Measurements from ENCODE around the gene HNRNPAB. TPM values are rescaled to one million over a fixed set of nuclear protein-coding genes. Genes with fewer than 3 reads are reported as not detected.

HNRNPAB gene
- polyA plus RNA-seq, 10 donors = 72.5 to 124 (median 89.0) TPM

GRCh38 chr5:178210073-178210535 is 5.8 kb downstream of the HNRNPAB start:
- no peak for DNase-seq

GRCh38 chr5:178210686-178211085 is 6.4 kb downstream of the HNRNPAB start:
- no peak for DNase-seq

- DNase-seq = no peak
Observed at GRCh38 chr5:178211095-178212048, 7.0 kb downstream of the HNRNPAB start.

GRCh38 chr5:178212241-178213002 is 8.1 kb downstream of the HNRNPAB start:
- no peak for DNase-seq

GRCh38 chr5:178213003-178213461 is 8.7 kb downstream of the HNRNPAB start:
- no peak for DNase-seq

- DNase-seq = no peak
Observed at GRCh38 chr5:178213748-178214151, 9.4 kb downstream of the HNRNPAB start.

GRCh38 chr5:178214160-178214803 is 9.9 kb downstream of the HNRNPAB start:
- no peak for DNase-seq

- no peak for DNase-seq
Observed at GRCh38 chr5:178215280-178216002, 11.1 kb downstream of the HNRNPAB start.

GRCh38 chr5:178216088-178216534 is 11.8 kb downstream of the HNRNPAB start:
- DNase-seq = no peak

GRCh38 chr5:178216779-178217178 is 12.4 kb downstream of the HNRNPAB start:
- no peak for DNase-seq

GRCh38 chr5:178218237-178218776 is 14.0 kb downstream of the HNRNPAB start:
- no peak for DNase-seq

GRCh38 chr5:178218827-178219226 is 14.5 kb downstream of the HNRNPAB start:
- no peak for DNase-seq

GRCh38 chr5:178221282-178221681 is 16.9 kb downstream of the HNRNPAB start:
- no peak for DNase-seq

- DNase-seq = peak in 1 of 3 donors; percentile 36
Observed at GRCh38 chr5:178221853-178222252, 17.5 kb downstream of the HNRNPAB start.

- no peak for DNase-seq
Observed at GRCh38 chr5:178222292-178222691, 18.0 kb downstream of the HNRNPAB start.

GRCh38 chr5:178223196-178223773 is 19.0 kb downstream of the HNRNPAB start:
- no peak for DNase-seq

- DNase-seq = no peak
Observed at GRCh38 chr5:178223828-178224335, 19.5 kb downstream of the HNRNPAB start.

- DNase-seq = no peak
Observed at GRCh38 chr5:178224403-178224802, 20.1 kb downstream of the HNRNPAB start.

- DNase-seq = no peak
Observed at GRCh38 chr5:178225174-178225573, 20.8 kb downstream of the HNRNPAB start.

- DNase-seq = no peak
Observed at GRCh38 chr5:178227138-178227659, 22.9 kb downstream of the HNRNPAB start.

All from muscle of back (tissue), 11 donors.